Endothelial cell (in vitro differentiated cells): ENCODE data around the gene DNMT3A. TPM values are rescaled to one million over a fixed set of nuclear protein-coding genes. Genes with fewer than 3 reads are reported as not detected.
A peak's percentile ranks its signal among the peaks of the same experiment; 100 is the strongest.

Source experiments
- DNase-seq: peaks from one replicate; pipeline ENCODE4 v3.0.0; 2021; ENCODE audit warnings: low spot score
- H3K27ac Mint-ChIP-seq: one replicate; pipeline ENCODE4 v1.8.0; 2021; ENCODE audit warnings: mixed read lengths, inconsistent platforms; ENCODE audit not compliant: unreplicated experiment
- H3K27me3 Mint-ChIP-seq: one replicate; pipeline ENCODE4 v1.8.0; 2021; ENCODE audit warnings: mild to moderate bottlenecking, moderate library complexity, mixed read lengths, inconsistent platforms; ENCODE audit not compliant: unreplicated experiment
- H3K36me3 Mint-ChIP-seq: one replicate; pipeline ENCODE4 v1.8.0; 2021; ENCODE audit warnings: mild to moderate bottlenecking, low read depth, mixed read lengths, inconsistent platforms; ENCODE audit not compliant: unreplicated experiment
- H3K4me1 Mint-ChIP-seq: one replicate; pipeline ENCODE4 v1.8.0; 2021; ENCODE audit warnings: mild to moderate bottlenecking, mixed read lengths, inconsistent platforms; ENCODE audit not compliant: unreplicated experiment
- H3K4me3 Mint-ChIP-seq: one replicate; pipeline ENCODE4 v1.8.0; 2021; ENCODE audit warnings: mild to moderate bottlenecking, mixed read lengths, inconsistent platforms; ENCODE audit not compliant: unreplicated experiment
- H3K9me3 Mint-ChIP-seq: one replicate; pipeline ENCODE4 v1.8.0; 2021; ENCODE audit warnings: mixed read lengths, inconsistent platforms; ENCODE audit not compliant: unreplicated experiment
- CTCF ChIP-seq: fragments of 200-600 bp; sonication (generic); IDR thresholded peaks from one replicate; pipeline ENCODE4 v1.5.0; 2021; ENCODE audit warnings: antibody characterized with exemption; ENCODE audit not compliant: unreplicated experiment
- total RNA-seq: library from RNA; stranded (reverse); fragmentation: NEBNext Ultra II Directional; extraction: Animal tissue kit (Norgen Biotek cat#: 25700); gene quantifications from one replicate; pipeline ENCODE4 v1.2.1, GENCODE V29; 2021; ENCODE audit not compliant: unreplicated experiment

DNMT3A gene
- total RNA-seq, 1 donor from 2014 or later: 177 TPM

GRCh38 chr2:25322312-25322711 lies 19.4 kb downstream of the DNMT3A start:
- H3K4me1 Mint-ChIP-seq: peaks cover 4% of the 10 kb centered on the region
- DNase-seq: no peak
- peaks cover 5% of the 10 kb centered on the region for H3K36me3 Mint-ChIP-seq
- peaks cover 2% of the 10 kb centered on the region for H3K27me3 Mint-ChIP-seq
- H3K27ac Mint-ChIP-seq: no peak overlapping the region
- no peaks in the 10 kb centered on the region for H3K9me3 Mint-ChIP-seq
- no peak overlapping the region for H3K4me3 Mint-ChIP-seq
- no peak for TF ChIP-seq CTCF

GRCh38 chr2:25320077-25320476 lies 21.6 kb downstream of the DNMT3A start:
- Mint-ChIP-seq H3K36me3 (peaks cover 6% of the 10 kb centered on the region), H3K9me3 (no peaks in the 10 kb centered on the region), H3K27ac (no peak overlapping the region), H3K4me3 (no peak overlapping the region), H3K4me1 (peaks cover 22% of the 10 kb centered on the region), H3K27me3 (no peaks in the 10 kb centered on the region)
- no peak for TF ChIP-seq CTCF
- no peak for DNase-seq

- H3K27me3 Mint-ChIP-seq: no peaks in the 10 kb centered on the region
- H3K36me3 Mint-ChIP-seq: peaks cover 6% of the 10 kb centered on the region
- no peak overlapping the region for H3K27ac Mint-ChIP-seq
- peaks cover 23% of the 10 kb centered on the region for H3K4me1 Mint-ChIP-seq
- TF ChIP-seq CTCF: no peak
- no peak for DNase-seq
- no peak overlapping the region for H3K4me3 Mint-ChIP-seq
- H3K9me3 Mint-ChIP-seq: no peaks in the 10 kb centered on the region
These were observed 25.6 kb downstream of the DNMT3A start for GRCh38 chr2:25316101-25316500.

- H3K27me3 Mint-ChIP-seq: no peaks in the 10 kb centered on the region
- H3K9me3 Mint-ChIP-seq: no peaks in the 10 kb centered on the region
- DNase-seq: no peak
- no peak for TF ChIP-seq CTCF
- no peak overlapping the region for H3K4me3 Mint-ChIP-seq
- H3K36me3 Mint-ChIP-seq: peaks cover 6% of the 10 kb centered on the region
- H3K4me1 Mint-ChIP-seq: peaks cover 26% of the 10 kb centered on the region
- H3K27ac Mint-ChIP-seq: peak overlapping the region; percentile 57
These were observed 26.4 kb downstream of the DNMT3A start for GRCh38 chr2:25315316-25315680.

- H3K9me3 Mint-ChIP-seq: no peaks in the 10 kb centered on the region
- H3K36me3 Mint-ChIP-seq: peaks cover 6% of the 10 kb centered on the region
- no peaks in the 10 kb centered on the region for H3K27me3 Mint-ChIP-seq
- H3K27ac Mint-ChIP-seq: no peak overlapping the region
- DNase-seq: peak; percentile 59
- H3K4me1 Mint-ChIP-seq: peaks cover 26% of the 10 kb centered on the region
- no peak for TF ChIP-seq CTCF
- no peak overlapping the region for H3K4me3 Mint-ChIP-seq
These were observed 27.0 kb downstream of the DNMT3A start for GRCh38 chr2:25314514-25315315.
